ENCODE results near the gene MBP. TPM values are rescaled to one million over a fixed set of nuclear protein-coding genes. Genes with fewer than 3 reads are reported as not detected.

The MBP gene
- total RNA-seq, 2 donors from 2014 or later: 43.0 to 65.8 TPM

DNA sequence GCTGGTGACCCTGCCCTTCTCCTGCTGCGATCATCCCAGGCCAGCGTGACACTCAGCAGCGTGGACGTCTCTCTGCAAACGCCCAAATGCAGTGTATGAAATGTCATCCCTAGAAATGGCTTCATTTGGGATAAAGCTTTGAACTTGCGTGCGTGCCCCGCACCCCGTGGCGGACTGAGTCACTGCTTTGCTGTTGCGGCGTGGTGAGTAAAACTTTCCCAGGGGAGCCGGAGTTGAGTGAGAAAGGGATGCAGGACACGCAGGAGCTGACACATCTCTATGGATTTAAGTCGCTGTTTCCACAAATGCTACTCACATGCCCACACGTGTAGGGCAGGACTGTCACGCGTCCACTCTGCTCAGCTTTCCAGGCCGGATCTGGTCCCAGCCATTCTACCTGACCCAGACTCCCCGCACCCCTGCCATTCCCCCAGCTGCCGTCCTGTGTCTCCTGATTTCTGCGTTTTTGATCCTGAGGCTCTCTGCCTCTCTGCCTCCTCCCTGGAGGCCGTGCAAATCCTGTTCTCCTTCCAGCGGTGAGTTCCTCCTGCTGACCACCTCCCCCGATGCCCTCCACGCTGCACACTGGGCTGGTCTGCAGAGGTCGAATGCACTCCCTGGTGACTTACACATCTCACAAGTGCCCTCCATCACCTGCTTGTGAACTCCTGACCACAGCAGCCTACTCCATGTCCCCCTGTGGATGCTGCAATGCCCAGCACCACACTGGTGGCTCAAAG is 88.9 kb downstream of the MBP start:
- H3K27me3 ChIP-seq: no peaks in the 10 kb centered on the region
- H3K4me1 ChIP-seq: no peaks in the 10 kb centered on the region
- H3K9ac ChIP-seq (ENCODE audit: low read depth in 2 of 2, low read length in 2 of 2): no peak overlapping the region
- no peak overlapping the region for H3K27ac ChIP-seq
- intact Hi-C loops (cut with DNase I): no loop called here
- no peak overlapping the region for H3K4me3 ChIP-seq
- no peaks in the 10 kb centered on the region for H3K36me3 ChIP-seq
- H3K9me3 ChIP-seq: no peaks in the 10 kb centered on the region
- TF ChIP-seq CTCF (IDR thresholded peaks at IDR 0.05): no peak
- no peak for DNase-seq

DNA sequence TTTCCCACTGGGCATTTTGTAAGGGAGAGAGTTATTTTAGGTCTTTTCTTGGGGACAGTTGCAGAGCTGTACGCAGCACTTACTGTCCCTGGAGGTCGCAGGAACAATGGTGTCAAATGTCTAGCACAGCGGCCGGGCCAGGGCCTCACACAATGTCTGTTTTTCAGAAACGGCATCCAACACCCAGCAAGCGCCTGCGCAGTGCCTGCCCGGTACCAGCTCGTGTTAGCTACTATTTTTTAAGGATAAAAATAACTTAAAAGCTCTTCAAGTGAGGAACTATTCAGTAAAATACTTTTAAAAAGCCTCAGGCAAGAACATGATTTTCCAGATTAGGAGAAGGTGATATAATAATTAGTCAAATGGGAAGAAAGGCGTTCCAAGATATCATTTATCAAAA is 90.0 kb downstream of the MBP start:
- no peaks in the 10 kb centered on the region for H3K9me3 ChIP-seq
- no peak overlapping the region for H3K27ac ChIP-seq
- no peak overlapping the region for H3K4me3 ChIP-seq
- no peak for TF ChIP-seq CTCF (IDR thresholded peaks at IDR 0.05)
- no peaks in the 10 kb centered on the region for H3K36me3 ChIP-seq
- no peaks in the 10 kb centered on the region for H3K27me3 ChIP-seq
- no peak overlapping the region for H3K9ac ChIP-seq (ENCODE audit: low read depth in 2 of 2, low read length in 2 of 2)
- no peaks in the 10 kb centered on the region for H3K4me1 ChIP-seq
- intact Hi-C loops (cut with DNase I): no loop called here
- no peak for DNase-seq

DNA sequence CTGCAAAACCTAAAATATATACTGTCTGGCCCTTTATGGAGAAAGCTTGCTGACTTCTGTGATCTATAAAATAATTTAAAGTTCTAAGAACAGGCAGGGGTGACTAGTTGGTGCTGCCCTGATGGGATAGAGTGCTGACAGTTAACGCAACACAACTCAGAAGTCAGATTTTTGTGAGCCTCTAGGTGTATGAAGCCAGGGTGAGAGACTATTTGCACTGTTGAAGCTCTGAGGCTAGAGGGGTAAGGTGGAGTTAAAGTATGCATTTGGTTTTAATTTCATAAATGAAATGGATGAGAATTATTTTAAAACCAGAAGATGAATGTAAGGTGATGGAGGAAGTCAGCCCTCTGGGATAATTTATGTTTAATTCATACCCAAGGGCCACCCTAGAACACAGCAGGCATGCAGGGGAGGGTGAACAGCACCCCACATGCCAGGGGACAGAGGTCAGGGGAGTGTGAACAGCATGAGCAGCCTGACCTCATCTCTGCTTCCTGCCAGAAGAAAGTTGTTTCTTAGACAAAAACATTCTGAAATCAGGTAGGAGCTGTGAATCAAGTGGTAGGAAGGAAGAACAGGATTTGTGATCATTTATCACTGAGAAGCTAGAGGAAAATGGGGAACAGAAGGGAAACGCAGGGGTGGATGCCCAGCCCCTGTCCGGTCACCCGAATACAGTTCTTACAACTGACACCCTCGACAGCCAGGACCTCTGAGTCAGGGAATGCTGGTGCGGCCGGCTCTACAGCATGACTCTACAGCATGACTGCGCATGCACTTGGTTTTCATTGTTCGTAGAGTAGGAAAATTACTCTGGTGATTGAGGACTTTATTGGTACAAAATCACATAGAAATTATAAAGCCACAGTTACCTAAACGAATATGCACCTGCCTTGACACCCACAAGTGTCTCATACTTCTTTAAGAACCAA is 93.1 kb downstream of the MBP start:
- no peak overlapping the region for H3K4me3 ChIP-seq
- TF ChIP-seq CTCF (IDR thresholded peaks at IDR 0.05): no peak
- H3K36me3 ChIP-seq: no peaks in the 10 kb centered on the region
- H3K9me3 ChIP-seq: no peaks in the 10 kb centered on the region
- DNase-seq: no peak
- no peaks in the 10 kb centered on the region for H3K27me3 ChIP-seq
- intact Hi-C loops (cut with DNase I): no loop called here
- no peak overlapping the region for H3K27ac ChIP-seq
- H3K9ac ChIP-seq (ENCODE audit: low read depth in 2 of 2, low read length in 2 of 2): no peak overlapping the region
- no peaks in the 10 kb centered on the region for H3K4me1 ChIP-seq

DNA sequence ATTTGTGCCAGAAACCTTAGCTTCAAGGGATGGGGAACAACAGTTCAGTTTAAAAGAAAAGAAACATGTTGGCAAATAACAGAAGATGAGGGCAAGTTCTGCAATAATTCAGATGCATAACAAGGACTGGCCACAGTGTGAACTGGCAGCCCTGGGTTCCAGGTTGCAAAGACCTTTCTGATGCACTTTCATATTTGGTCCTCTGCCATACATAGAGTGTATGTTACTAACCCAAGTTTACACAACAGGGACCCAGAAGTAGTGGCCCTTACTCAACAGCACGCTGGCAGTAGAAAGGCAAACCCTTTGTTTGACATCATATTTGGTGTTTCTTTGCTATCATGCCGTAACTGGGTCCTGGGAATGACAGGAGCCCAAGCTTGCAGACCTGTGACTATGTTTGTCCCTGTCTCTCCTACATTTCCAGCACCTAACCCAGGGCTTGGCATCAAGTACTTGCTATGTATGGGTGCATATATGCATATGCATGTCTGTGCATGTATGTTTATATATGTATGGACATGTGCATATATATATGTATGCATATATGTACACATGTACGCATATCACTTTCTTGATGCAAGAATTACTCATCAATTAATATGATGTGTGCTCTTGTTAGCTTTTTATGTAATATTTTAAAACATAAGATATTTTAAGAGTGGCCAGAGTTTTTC is 94.3 kb downstream of the MBP start:
- no peaks in the 10 kb centered on the region for H3K27me3 ChIP-seq
- TF ChIP-seq CTCF (IDR thresholded peaks at IDR 0.05): no peak
- no peak overlapping the region for H3K27ac ChIP-seq
- H3K36me3 ChIP-seq: no peaks in the 10 kb centered on the region
- DNase-seq: no peak
- H3K9me3 ChIP-seq: no peaks in the 10 kb centered on the region
- H3K9ac ChIP-seq (ENCODE audit: low read depth in 2 of 2, low read length in 2 of 2): no peak overlapping the region
- intact Hi-C loops (cut with DNase I): no loop called here
- H3K4me1 ChIP-seq: no peaks in the 10 kb centered on the region
- H3K4me3 ChIP-seq: no peak overlapping the region

DNA sequence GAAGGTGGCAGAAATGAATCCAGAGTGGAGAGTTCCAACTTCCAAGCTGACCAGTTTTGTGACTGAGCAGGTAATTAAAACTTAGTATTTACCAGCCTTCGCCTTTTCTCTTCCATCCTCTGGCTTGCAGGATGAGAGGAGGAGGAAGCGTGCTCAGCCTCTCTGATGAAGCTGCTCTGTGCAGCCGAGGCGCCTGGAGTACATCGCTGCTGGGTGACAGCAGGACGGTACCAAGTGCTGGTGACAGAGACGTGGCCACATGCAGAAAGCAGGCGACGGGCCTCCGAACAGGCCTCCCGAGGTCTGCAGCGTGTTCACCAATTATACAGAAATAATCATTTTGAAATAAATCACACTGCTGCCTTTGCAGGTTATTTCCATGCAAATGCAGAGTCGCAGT is 95.0 kb downstream of the MBP start:
- Histone ChIP-seq H3K27ac (no peak overlapping the region), H3K9ac (ENCODE audit: low read depth in 2 of 2, low read length in 2 of 2) (no peak overlapping the region), H3K36me3 (no peaks in the 10 kb centered on the region), H3K27me3 (no peaks in the 10 kb centered on the region), H3K4me3 (no peak overlapping the region), H3K9me3 (no peaks in the 10 kb centered on the region), H3K4me1 (no peaks in the 10 kb centered on the region)
- no peak for TF ChIP-seq CTCF (IDR thresholded peaks at IDR 0.05)
- DNase-seq: no peak
- intact Hi-C loops (cut with DNase I): no loop called here
